GM10266 (cell line): Measurements from ENCODE around the gene EXOC3L4.

Experiments
- DNase-seq: peaks from one replicate; pipeline ENCODE4 v3.0.0; 2012; ENCODE audit errors: extremely low spot score
- CTCF ChIP-seq: IDR thresholded peaks from 2 replicates; pipeline ENCODE4 v1.5.1; 2012; ENCODE audit warnings: mild to moderate bottlenecking, low read depth; ENCODE audit not compliant: control insufficient read depth, insufficient read depth; ENCODE audit errors: missing control alignments

EXOC3L4 gene

GRCh38 chr14:103093856-103094405, 594 bp upstream of the EXOC3L4 start:
- TF ChIP-seq CTCF = no peak

GRCh38 chr14:103095210-103095778, 769 bp downstream of the EXOC3L4 start:
- TF ChIP-seq CTCF = no peak
- DNase-seq = no peak

More at GRCh38 chr14:103093856-103094405, 594 bp upstream of the EXOC3L4 start:
- no peak for DNase-seq

GRCh38 chr14:103096387-103096786, 1.9 kb downstream of the EXOC3L4 start:
- DNase-seq = no peak
- no peak for TF ChIP-seq CTCF

GRCh38 chr14:103097244-103097993, 2.9 kb downstream of the EXOC3L4 start:
- no peak for TF ChIP-seq CTCF
- DNase-seq = no peak

GRCh38 chr14:103097994-103098957, 3.8 kb downstream of the EXOC3L4 start:
- DNase-seq = no peak
- no peak for TF ChIP-seq CTCF

GRCh38 chr14:103099081-103099732, 4.7 kb downstream of the EXOC3L4 start:
- no peak for TF ChIP-seq CTCF

More at GRCh38 chr14:103099081-103099732, 4.7 kb downstream of the EXOC3L4 start:
- no peak for DNase-seq
